Thymus (tissue), 11 donors: ENCODE measurements around the gene ATP11A. TPM values are rescaled to one million over a fixed set of nuclear protein-coding genes. Genes with fewer than 3 reads are reported as not detected.

ENCODE experiments used
- DNase-seq, 9 donors: peaks; one replicate each; pipeline ENCODE4 v3.0.0-alpha.2; 2013; ENCODE audit warnings: low spot score in 9 of 9, low read depth in 6 of 9, missing footprints in 1 of 9
- H3K27ac ChIP-seq, 2 donors: one replicate each; pipeline ENCODE4 v1.5.1; 2013; ENCODE audit warnings: control low read depth in 1 of 2, low read depth in 1 of 2, low read length in 1 of 2, mild to moderate bottlenecking in 1 of 2, moderate library complexity in 1 of 2
- H3K27me3 ChIP-seq, 2 donors: one replicate each; pipeline ENCODE4 v1.5.1; 2013; ENCODE audit warnings: low read length in 1 of 2; ENCODE audit not compliant: control insufficient read depth in 2 of 2, insufficient read depth in 1 of 2
- H3K36me3 ChIP-seq, 2 donors: one replicate each; pipeline ENCODE4 v1.5.1; 2013; ENCODE audit warnings: low read length in 1 of 2, mild to moderate bottlenecking in 1 of 2, moderate library complexity in 1 of 2; ENCODE audit not compliant: control insufficient read depth in 2 of 2, insufficient read depth in 2 of 2
- H3K4me1 ChIP-seq, 2 donors: one replicate each; pipeline ENCODE4 v1.5.1; 2013; ENCODE audit warnings: low read length in 2 of 2; ENCODE audit not compliant: control insufficient read depth in 2 of 2, insufficient read depth in 2 of 2
- H3K4me3 ChIP-seq, 2 donors: one replicate each; pipeline ENCODE4 v1.5.1; 2013; ENCODE audit warnings: low read length in 2 of 2, control low read depth in 1 of 2, mild to moderate bottlenecking in 1 of 2
- H3K9me3 ChIP-seq, 2 donors: one replicate each; pipeline ENCODE4 v1.5.1; 2013; ENCODE audit warnings: low read length in 1 of 2, mild to moderate bottlenecking in 1 of 2; ENCODE audit not compliant: control insufficient read depth in 2 of 2, insufficient read depth in 1 of 2
- WGBS: extraction: QIAGEN DNeasy Blood & Tissue Kit; methylation state at CpG from one replicate; pipeline ENCODE4 v1.1.7; 2013; 5-methylcytosine and 5-hydroxymethylcytosine counted together
- polyA plus RNA-seq: library from polyadenylated mRNA; stranded (reverse); fragments of 200-250 nt; gene quantifications from one replicate; pipeline ENCODE4 v1.2.3, GENCODE V29; 2013
- total RNA-seq: library from RNA; stranded (reverse); fragments of 120-200 nt; gene quantifications from one replicate; pipeline ENCODE4 v1.2.4, GENCODE V29; 2013
- donor health status: healthy.

ATP11A gene
- total and polyA plus RNA-seq, 2 donors: 7.1 to 7.2 TPM

DNA sequence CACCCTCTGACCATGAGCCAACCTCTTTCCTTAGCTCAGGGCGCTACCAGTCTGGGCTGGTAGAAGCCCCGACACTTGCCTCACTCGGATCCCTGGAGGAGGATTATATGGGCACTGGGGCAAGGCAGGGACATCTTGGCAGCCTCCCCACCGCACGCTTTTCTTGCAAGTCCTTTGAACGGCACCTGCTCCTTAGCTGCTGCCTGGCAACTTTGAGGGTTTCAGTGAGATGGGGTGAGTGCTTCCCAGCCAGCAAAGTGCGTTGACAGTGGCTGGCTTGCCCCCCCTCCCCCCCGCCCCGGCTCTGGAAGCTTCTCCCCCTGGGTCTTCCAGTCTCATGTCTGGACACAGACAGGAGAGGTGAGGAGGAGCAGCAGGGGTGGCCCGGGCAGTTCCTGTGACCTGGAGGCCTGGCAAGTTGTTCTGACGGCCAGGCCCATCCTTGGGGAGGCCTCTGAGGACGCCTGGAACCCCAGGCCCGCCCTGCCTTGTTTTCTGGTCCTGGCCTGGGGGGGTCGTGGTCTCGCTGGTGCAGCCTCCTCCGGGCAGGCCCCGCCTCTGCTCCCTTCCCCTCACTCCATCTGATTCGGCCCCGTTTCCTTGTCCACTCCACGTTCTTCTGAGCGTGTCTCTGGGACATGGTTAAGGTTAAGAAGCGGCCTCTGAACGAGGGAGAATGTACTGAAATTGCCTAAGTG is 75.2 kb downstream of the ATP11A start:
- no peak for DNase-seq

DNA sequence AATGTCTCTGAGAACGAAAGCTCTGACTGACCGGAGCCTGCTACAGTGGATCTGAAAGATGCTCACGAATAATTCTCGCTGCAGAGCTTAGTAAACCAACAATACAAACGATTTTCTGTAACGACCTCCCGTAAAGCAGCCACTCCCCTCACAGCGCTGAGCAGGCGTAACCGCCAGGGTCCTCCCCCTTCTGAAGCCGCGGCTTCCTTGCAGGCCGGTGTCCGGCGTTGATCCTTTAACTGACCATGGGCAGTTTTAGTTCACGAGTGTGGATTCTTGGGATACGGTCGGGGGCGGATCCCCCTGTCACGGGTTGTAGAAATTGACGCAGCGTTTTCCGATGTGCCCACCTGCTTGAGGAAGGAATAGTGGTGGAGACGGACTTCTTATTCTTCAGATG is 75.9 kb downstream of the ATP11A start:
- Histone ChIP-seq H3K27me3 (no peaks in the 10 kb centered on the region), H3K36me3 (no peaks in the 10 kb centered on the region), H3K4me3 (no peak overlapping the region), H3K9me3 (peaks cover 2 to 5% of the 10 kb centered on the region in 2 donors), H3K27ac (no peak overlapping the region), H3K4me1 (peaks cover 0 to 5% of the 10 kb centered on the region in 2 donors)
- DNase-seq: no peak
- WGBS: 97% methylated on average over 24 of the region's 24 CpGs

More for the DNA sequence above, 75.2 kb downstream of the ATP11A start:
- Histone ChIP-seq H3K27ac (no peak overlapping the region), H3K36me3 (no peaks in the 10 kb centered on the region), H3K4me3 (no peak overlapping the region), H3K9me3 (peaks cover 2 to 5% of the 10 kb centered on the region in 2 donors), H3K27me3 (no peaks in the 10 kb centered on the region), H3K4me1 (peaks cover 0 to 5% of the 10 kb centered on the region in 2 donors)
- WGBS: 94% methylated on average over 23 of the region's 23 CpGs

DNA sequence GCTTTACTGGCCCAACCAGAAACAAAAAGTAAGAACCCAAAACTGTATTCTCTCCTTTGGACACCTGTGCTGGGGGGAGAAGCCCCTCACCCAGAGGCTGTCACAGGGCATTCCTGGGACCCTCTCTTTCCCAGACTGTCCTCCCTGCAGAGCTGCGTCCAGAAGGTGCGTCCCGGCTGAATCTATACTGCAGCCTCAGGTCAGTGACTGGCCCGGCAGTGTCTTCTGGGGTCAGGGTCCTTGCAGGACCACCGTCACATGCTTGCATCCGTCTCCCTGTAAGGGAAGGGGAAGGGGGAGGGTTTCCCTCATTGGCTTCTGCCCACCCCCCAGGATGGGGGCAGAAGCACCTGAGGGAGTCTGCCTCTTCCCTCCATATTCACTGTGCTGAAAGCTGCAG is 76.5 kb downstream of the ATP11A start:
- no peak for DNase-seq
- Histone ChIP-seq H3K4me1 (peaks cover 0 to 5% of the 10 kb centered on the region in 2 donors), H3K27me3 (no peaks in the 10 kb centered on the region), H3K27ac (no peak overlapping the region), H3K36me3 (no peaks in the 10 kb centered on the region), H3K9me3 (peaks cover 2 to 5% of the 10 kb centered on the region in 2 donors), H3K4me3 (no peak overlapping the region)
- 78% methylated on average over 6 of the region's 6 CpGs for WGBS

DNA sequence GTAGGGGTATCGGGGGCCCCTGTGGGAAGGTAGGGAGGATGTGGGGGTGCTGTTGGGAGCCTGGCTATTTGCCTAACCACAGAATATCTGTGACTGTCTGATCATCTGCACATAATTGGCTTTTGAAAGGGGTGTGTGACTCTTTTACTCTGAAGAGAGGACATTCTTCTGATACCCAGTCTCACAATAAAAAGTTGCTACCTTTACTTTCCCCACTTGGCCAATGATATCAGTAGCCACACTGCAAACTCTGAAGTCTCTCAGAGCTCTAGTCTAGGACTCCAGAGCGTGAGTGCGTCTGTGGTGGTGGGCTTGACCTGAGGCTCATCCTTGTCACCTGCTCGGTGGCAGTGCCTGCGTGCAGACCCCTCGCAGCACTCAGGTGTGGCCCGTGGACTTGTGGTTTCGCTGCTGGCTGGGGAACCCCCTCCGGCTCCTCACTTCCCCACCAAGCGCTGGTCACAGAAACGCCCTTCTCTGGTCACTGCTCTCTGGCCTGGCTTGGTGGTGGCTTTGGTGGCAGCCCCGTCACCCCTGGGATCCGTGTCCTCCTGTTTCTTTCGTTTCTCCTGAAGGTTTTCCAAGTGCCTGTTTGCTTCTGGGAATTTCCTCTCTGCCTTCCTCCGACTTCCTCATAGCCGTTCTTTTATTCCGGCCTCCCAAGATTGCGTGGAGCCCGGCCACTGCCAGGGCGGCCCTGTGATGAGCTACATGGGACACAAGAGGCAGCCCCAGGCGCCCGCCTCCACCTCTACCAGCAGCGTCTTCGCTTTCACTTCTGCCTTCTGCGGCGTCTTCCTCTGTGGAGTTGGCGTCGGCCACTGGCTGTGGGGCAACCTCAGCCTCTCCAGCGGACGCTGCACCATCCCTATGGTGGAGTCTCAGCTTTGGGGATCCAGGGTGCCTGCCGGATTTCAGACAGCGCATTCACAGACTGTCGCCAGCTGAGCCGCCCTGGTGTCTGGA is 78.0 kb downstream of the ATP11A start:
- Histone ChIP-seq H3K27ac (no peak overlapping the region), H3K36me3 (no peaks in the 10 kb centered on the region), H3K4me1 (peaks cover 0 to 5% of the 10 kb centered on the region in 2 donors), H3K9me3 (peaks cover 2 to 5% of the 10 kb centered on the region in 2 donors), H3K27me3 (no peaks in the 10 kb centered on the region), H3K4me3 (no peak overlapping the region)
- 82% methylated on average over 34 of the region's 34 CpGs for WGBS
- DNase-seq: peak in 1 of 9 donors; percentile 22

DNA sequence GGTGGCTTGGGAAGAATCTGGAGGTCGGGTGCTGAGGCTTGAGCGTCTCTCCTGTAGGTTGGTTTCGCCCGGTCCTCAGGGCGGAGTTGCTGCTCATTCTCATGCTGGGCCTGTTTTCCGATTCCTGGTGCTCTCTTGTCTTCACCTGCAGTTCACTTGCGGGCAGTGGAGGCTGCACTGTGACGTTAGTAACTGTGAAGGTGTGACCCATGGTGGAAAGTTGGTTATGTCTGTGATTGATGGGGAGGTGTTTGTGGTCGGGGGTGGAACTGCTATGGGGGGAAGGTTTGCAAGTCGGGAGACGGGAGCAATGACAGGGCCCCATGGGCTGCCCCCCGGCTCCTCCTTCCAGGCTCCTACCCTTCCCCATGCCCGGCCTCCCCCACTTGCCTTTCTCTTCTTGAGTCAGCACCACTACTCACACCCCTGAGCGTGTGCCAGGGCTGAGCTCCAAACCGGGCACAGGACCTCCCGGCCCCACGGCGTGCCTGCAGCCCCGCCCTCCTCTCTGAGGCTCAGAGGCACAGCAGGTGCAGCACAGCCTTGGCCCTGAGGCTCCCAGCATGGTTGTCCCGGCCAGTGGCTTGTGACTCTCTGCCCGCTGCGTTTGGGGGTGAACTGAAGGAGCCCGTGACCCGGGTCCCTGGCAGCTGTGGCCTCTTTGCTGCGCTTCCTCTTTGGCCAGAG is 79.1 kb downstream of the ATP11A start:
- 95% methylated on average over 25 of the region's 25 CpGs for WGBS
- Histone ChIP-seq H3K27me3 (no peaks in the 10 kb centered on the region), H3K4me1 (peaks cover 0 to 5% of the 10 kb centered on the region in 2 donors), H3K9me3 (peaks cover 2 to 5% of the 10 kb centered on the region in 2 donors), H3K4me3 (no peak overlapping the region), H3K27ac (no peak overlapping the region), H3K36me3 (no peaks in the 10 kb centered on the region)
- DNase-seq: no peak

DNA sequence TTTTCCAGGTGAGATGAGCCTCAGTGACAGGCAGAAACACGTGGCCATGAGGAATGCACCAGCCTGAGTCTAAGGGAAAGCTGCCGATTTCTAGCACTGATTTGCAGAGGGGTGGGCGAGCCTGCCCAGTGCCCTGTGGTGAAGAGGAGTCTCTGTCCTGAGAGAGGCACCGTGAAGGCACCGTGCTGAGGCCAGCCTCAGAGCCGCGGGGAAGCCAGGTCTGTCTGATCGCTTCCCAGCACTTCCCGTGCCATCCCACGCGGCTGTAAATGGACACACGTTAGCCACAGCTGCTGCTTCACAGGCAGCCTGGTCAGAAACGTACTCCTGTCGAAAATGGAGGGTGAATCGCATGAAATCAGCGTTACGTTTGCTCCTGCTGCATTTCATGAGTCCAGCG is 79.8 kb downstream of the ATP11A start:
- H3K9me3 ChIP-seq: peaks cover 2 to 5% of the 10 kb centered on the region in 2 donors
- DNase-seq: no peak
- 95% methylated on average over 18 of the region's 18 CpGs for WGBS
- H3K4me3 ChIP-seq: no peak overlapping the region
- no peak overlapping the region for H3K27ac ChIP-seq
- peaks cover 0 to 5% of the 10 kb centered on the region in 2 donors for H3K4me1 ChIP-seq
- H3K27me3 ChIP-seq: no peaks in the 10 kb centered on the region
- H3K36me3 ChIP-seq: no peaks in the 10 kb centered on the region

DNA sequence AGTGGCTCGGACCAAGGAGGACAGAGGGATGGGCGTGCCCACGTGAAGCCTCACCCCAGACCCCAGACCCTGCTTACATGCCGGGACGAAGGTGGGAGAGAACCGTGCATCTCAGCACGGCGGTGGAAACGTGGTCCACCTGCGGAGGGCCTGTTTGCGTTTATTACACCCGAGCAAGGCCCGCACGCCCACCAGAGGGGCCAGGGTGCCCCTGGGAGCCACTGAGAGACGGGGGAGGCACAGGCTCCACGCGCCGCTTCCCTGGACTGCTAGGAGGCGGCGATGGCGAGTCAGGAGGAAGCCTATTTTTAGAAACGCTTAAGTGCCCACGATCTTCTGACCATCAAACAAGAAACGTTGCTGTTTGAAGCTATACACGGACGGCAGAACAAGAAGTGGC is 80.7 kb downstream of the ATP11A start:
- H3K4me1 ChIP-seq: peaks cover 0 to 7% of the 10 kb centered on the region in 2 donors
- peaks cover 2 to 5% of the 10 kb centered on the region in 2 donors for H3K9me3 ChIP-seq
- H3K27me3 ChIP-seq: no peaks in the 10 kb centered on the region
- no peaks in the 10 kb centered on the region for H3K36me3 ChIP-seq
- 90% methylated on average over 26 of the region's 26 CpGs for WGBS
- H3K4me3 ChIP-seq: no peak overlapping the region
- DNase-seq: no peak
- no peak overlapping the region for H3K27ac ChIP-seq

DNA sequence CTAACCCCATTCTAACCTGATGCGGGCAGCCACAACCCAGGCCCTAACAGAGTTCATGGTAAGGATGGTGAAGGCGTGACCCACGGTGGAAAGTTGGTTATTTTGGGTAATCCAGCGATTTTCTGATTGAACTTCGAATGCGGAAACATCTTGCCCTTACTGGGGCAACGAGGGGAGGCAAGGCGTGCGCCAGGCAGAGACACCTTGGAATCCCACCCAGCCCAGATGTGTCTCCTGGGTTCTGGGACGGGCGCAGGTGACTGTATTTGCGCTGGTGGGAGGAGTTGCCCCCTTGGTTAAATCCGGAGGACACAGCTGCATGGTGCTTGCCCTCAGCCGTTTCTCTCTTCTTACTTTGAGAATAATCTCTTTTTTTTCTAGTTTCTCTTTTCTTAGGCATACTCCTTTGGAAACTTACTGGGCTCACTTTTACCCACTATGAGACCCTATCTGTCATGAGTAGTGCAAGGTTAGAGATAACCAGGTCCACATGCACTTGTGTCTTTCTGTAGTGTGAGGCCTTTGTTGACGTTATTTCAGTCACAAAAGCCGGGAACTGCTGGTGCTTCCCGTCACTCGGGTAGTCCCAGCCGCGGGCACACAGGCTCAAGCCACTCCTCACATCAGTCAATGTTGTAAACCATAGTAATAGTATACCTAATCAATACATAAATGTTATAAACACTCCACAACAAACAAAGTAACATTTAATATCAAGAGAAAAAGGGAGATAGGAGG is 81.5 kb downstream of the ATP11A start:
- Histone ChIP-seq H3K27ac (no peak overlapping the region), H3K4me3 (no peak overlapping the region), H3K9me3 (peaks cover 0 to 2% of the 10 kb centered on the region in 2 donors), H3K27me3 (no peaks in the 10 kb centered on the region), H3K36me3 (no peaks in the 10 kb centered on the region), H3K4me1 (peaks cover 0 to 7% of the 10 kb centered on the region in 2 donors)
- no peak for DNase-seq
- 97% methylated on average over 20 of the region's 20 CpGs for WGBS
